ENCODE results near the gene ENOX1.
"Not testable (repeated sequence)": the region's sequence is repeated elsewhere in the genome, so short reads cannot be mapped to it uniquely, and the experiment has no call there.

Gene ENOX1

GRCh38 chr13:43473437-43473836, 313.3 kb downstream of the ENOX1 start:
- no peak for ATAC-seq

- ATAC-seq: no peak
These were observed 313.8 kb downstream of the ENOX1 start for GRCh38 chr13:43472980-43473379.

GRCh38 chr13:43472339-43472738, 314.4 kb downstream of the ENOX1 start:
- ATAC-seq: no peak

GRCh38 chr13:43470610-43471009, 316.2 kb downstream of the ENOX1 start:
- no peak for ATAC-seq

- no peak for ATAC-seq
These were observed 317.0 kb downstream of the ENOX1 start for GRCh38 chr13:43469791-43470190.

- no peak for ATAC-seq
These were observed 322.1 kb downstream of the ENOX1 start for GRCh38 chr13:43464578-43465264.

GRCh38 chr13:43448605-43449336, 338.0 kb downstream of the ENOX1 start:
- no peak for ATAC-seq

GRCh38 chr13:43446126-43446525, 340.6 kb downstream of the ENOX1 start:
- no peak for ATAC-seq

- ATAC-seq: no peak
These were observed 341.1 kb downstream of the ENOX1 start for GRCh38 chr13:43445668-43446067.

- no peak for ATAC-seq
These were observed 342.7 kb downstream of the ENOX1 start for GRCh38 chr13:43444081-43444480.

GRCh38 chr13:43441899-43442499, 344.8 kb downstream of the ENOX1 start:
- ATAC-seq: no peak

- ATAC-seq: no peak
These were observed 345.3 kb downstream of the ENOX1 start for GRCh38 chr13:43441464-43441863.

- no peak for ATAC-seq
These were observed 352.6 kb downstream of the ENOX1 start for GRCh38 chr13:43434191-43434590.

GRCh38 chr13:43433691-43434141, 353.1 kb downstream of the ENOX1 start:
- ATAC-seq: no peak

- ATAC-seq: no peak
These were observed 353.8 kb downstream of the ENOX1 start for GRCh38 chr13:43432958-43433357.

GRCh38 chr13:43431841-43432240, 354.9 kb downstream of the ENOX1 start:
- no peak for ATAC-seq

GRCh38 chr13:43431290-43431716, 355.5 kb downstream of the ENOX1 start:
- no peak for ATAC-seq

- no peak for ATAC-seq
These were observed 358.1 kb downstream of the ENOX1 start for GRCh38 chr13:43428545-43429296.

- no peak for ATAC-seq
These were observed 360.4 kb downstream of the ENOX1 start for GRCh38 chr13:43426355-43426754.

- no peak for ATAC-seq
These were observed 361.5 kb downstream of the ENOX1 start for GRCh38 chr13:43425234-43425633.

GRCh38 chr13:43424412-43424811, 362.4 kb downstream of the ENOX1 start:
- no peak for ATAC-seq

GRCh38 chr13:43422116-43422515, 364.7 kb downstream of the ENOX1 start:
- ATAC-seq: no peak

- ATAC-seq: not testable (repeated sequence)
These were observed 369.9 kb downstream of the ENOX1 start for GRCh38 chr13:43416842-43417241.
